ENCODE results near the gene ZNF697.

DNA sequence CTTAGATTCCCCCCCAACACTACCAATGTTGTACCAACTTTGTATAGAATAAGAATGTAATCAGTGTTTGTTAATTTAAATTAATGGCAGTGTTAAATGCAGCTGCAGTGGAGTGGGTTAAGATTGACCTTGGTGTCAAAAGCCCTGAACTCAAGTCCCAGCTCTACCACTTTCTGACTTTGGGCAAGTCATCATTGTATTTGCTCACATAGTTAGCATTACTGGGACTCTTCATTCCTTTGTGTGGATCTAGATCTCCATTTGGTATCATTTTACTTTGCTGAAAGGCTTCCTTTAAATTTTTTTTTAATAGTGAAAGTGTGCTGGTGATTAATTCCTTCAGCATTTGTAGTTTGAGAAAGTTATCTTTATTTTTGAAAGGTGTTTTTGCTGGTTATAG, 41.4 kb upstream of the ZNF697 start:
- no peak for TF ChIP-seq EZH2 (IDR thresholded peaks at IDR 0.05)
- TF ChIP-seq, protein P1, sequence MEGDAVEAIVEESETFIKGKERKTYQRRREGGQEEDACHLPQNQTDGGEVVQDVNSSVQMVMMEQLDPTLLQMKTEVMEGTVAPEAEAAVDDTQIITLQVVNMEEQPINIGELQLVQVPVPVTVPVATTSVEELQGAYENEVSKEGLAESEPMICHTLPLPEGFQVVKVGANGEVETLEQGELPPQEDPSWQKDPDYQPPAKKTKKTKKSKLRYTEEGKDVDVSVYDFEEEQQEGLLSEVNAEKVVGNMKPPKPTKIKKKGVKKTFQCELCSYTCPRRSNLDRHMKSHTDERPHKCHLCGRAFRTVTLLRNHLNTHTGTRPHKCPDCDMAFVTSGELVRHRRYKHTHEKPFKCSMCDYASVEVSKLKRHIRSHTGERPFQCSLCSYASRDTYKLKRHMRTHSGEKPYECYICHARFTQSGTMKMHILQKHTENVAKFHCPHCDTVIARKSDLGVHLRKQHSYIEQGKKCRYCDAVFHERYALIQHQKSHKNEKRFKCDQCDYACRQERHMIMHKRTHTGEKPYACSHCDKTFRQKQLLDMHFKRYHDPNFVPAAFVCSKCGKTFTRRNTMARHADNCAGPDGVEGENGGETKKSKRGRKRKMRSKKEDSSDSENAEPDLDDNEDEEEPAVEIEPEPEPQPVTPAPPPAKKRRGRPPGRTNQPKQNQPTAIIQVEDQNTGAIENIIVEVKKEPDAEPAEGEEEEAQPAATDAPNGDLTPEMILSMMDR (IDR thresholded peaks at IDR 0.05), result no peak

All from neural progenitor cell (in vitro differentiated cells).